HG03432 (cell line): ENCODE data around the gene TAMALIN.

Source experiments
- ATAC-seq: cut with Tn5 transposase; IDR thresholded peaks from one replicate; pipeline ENCODE4 v1.9.1; 2021; ENCODE audit warnings: mild to moderate bottlenecking, moderate library complexity; ENCODE audit not compliant: unreplicated experiment

TAMALIN gene

DNA sequence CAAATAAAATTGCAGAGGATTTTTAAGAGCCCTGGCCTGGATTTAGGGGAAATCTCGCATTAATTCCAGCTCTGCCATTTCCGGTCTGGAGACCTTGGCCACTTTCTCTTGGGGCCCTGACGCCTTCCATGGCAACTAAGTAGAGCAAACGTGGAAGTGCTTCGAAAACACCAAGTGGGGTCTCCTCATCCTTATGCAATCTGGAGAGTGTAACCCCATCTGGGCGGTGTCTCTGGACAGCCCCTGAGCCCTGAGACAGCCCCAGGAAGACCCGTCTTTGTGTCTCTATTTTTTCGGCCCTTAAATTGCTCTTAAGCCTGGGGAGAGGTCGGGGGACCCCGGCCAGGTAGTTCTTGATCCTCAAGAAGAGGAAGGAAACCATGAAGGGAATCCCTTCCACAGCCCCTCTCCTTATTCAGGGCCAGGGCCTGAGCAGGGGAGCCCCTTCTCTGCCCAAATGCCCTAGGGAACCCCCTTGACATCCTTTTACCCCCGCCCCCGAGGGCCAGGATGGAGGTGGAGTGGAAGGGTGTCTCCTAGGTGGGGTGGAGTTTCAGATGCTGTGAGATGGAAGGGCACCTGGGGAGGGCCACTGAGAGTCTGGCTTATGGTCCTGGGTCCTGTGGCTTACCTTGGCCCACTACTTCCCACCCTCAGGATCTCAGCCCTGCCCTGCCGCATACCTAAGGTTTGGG is 26.8 kb downstream of the TAMALIN start:
- no peak for ATAC-seq

DNA sequence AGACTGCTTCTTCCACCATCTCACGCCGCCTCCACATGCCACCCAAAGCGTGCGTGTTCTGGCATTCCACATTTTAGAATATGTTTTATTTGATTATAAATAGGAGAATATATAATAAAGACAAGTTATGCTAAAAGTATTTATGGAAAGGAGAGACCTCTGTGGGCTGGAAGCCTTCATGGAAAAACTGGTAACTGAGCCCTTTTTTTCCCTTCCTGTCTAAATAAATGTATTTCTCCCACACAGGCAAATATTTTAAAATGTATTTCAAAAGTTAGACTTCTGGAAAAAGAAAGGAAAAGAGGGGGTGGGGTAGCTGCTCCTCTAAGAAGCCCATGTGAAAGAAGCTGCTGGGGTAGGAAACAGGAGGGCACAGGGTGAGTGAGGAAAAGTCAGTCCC is 28.4 kb downstream of the TAMALIN start:
- ATAC-seq: no peak

DNA sequence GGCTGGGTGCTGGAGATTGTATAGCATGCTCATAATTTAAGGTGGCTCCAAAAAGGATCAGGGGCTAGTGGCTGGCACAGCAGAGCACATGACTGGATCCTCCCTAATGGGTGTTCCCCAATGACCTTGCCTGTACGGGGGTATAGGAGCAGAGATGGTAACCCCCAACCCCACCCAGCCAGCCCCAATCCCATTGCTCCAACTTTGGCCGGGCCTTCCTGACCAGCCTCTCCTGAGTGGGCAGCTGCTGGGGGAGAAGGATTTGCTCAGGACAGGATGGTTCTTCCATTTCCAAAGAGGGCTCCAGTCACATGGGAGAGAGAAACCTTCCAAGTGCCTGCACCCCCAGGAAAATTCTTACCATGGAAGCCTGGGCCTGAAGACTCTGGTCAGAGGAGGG is 29.2 kb downstream of the TAMALIN start:
- no peak for ATAC-seq

DNA sequence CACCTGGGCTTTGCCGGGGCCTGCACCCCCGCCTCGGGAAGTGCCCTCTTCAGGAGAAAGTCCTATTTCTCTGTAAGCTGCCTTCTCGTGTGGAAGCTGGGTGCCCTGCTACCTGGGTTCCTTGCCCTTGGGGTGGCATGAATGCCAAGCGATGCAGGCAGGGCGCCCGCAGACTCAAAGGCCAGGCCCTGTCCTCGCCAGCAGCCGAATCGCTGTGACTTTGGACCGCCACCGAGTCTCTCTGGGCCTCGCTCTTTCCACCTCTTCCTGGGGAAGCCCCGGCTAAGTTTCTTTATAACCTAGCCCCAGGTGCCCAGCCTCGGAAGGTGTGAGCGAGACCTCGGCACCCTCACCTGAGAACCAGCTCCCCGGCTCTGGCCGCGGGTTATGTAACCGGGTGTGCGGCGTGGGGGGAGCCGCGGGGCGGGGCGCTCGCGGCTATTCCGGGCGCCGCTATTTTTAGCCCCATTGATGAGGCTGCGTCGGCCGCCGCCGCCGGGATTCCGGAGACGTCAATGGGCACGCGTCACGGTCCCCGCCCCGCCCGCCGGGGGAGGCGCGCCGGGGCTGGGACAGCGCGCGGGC is 29.9 kb downstream of the TAMALIN start:
- peak; percentile 51 for ATAC-seq

DNA sequence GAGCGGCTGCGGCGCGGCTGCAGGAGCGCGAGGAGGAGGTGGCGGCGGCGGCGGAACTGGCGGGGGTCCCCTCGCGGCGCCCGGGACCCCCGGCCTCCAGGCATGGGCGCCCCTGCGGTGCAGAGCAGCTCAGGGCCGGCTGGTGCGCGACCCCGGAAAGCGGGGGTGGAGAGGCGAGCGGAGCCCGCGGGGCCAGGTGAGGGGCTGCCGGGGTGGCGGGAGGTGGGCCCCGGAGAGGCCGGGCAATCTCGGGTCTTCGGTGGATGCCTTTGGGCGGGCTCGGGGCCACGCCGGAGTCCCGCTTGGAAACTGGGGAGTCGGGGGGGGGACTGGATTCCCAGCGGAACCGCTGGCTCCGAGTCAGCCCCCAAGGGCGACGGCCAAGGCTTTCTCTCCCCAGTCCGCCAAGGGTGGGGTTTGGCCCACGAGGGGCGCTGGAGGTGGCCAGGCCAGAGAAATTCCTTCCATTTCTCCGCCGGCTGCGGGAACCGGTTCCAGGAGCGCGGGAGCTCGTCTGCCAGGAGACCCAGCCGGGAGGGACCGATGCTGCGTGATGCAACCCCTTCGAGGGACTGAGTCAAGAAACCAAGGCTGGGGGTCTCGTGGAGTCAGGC is 30.6 kb downstream of the TAMALIN start:
- peak; percentile 3 for ATAC-seq

DNA sequence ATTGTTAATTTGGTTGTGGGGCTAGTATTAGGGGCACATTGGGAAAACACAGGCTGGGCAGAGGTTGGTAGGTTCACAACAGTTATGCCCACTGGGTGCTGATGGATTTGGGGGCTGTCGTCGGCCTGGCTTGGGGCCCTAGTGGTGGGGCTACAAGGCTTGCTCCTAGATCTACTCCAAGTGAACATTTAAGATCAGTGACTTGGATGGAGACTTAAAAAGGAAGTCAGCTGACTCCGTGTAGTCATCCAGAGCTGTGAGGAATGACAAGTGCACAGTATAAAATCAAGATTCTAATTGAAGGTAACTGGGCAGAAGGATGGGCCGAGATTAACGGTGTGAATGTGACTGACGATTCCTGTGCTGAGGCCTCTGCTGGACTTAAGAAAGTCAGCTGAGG is 31.7 kb downstream of the TAMALIN start:
- ATAC-seq: no peak

DNA sequence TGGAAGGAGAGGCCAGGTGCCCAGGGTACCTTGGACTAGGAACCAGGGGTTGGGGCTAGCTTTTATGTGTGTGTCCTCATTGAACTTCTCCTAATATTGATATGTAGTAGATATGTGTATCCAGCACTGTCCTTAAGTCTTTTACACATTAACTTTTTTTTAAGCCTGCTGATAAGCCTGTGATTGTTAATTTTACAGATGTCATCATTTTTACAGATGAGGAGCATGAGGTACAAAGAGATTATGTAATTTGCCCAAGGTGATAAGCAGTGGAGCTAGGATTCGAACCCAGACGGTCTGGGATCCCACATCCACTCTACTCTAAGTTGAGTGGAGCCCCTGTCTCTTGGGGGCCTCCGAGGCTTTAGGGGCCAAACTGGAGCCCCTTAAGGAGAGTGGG is 34.3 kb downstream of the TAMALIN start:
- ATAC-seq: no peak

DNA sequence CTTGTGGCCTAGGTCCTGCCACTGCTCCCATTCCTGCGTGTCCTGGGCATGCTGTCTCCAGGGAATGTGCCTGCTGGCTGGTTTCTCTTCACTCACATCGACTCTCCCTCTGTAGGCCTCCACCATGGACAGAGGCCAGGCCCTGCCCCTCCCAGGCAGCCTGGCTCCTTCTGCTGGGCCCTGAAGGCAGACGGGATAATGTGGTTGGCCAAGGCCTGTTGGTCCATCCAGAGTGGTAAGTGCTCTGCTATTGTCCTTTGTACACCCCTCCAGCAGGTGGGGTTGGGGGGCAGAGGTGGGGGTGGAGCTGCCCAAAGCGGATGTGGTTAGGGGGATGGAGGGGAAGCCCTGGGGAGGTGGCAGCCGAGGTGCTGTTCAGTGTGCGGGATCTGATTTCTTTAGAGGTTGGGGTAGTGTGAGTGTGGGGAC is 35.0 kb downstream of the TAMALIN start:
- ATAC-seq: no peak

DNA sequence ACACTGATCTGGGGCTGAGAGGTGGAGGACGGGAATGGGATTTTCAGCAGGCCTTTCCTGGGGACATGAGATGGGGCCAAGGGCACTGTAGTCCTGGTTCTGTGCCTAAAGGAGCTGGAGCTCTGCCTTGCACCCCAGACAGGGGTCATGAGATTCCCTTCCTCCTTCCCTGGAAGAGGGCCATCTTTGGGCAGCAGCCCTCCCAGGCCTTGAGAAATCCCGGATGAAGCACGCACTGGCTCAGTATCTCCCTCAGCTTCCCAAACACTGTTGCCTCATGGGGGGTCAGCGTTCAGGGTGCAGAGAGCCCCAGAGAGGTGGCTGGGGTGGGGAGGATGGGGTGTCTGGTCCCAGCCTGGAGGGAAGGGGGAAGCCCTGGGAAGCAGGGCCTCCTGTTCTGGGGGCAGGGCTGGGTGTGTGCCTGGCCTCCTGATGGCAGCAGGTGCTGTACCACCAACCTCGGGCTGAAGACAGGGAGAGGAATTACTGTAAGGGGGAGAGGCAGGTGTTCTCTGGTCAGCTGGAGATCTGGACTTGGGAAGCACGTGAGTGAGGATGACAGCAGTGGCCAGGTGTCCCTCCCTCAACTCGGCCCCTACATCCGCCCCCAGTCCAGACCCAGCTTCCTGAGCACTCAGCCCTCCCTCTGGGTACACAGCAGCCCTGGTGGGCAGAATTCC is 36.1 kb downstream of the TAMALIN start:
- ATAC-seq: no peak

DNA sequence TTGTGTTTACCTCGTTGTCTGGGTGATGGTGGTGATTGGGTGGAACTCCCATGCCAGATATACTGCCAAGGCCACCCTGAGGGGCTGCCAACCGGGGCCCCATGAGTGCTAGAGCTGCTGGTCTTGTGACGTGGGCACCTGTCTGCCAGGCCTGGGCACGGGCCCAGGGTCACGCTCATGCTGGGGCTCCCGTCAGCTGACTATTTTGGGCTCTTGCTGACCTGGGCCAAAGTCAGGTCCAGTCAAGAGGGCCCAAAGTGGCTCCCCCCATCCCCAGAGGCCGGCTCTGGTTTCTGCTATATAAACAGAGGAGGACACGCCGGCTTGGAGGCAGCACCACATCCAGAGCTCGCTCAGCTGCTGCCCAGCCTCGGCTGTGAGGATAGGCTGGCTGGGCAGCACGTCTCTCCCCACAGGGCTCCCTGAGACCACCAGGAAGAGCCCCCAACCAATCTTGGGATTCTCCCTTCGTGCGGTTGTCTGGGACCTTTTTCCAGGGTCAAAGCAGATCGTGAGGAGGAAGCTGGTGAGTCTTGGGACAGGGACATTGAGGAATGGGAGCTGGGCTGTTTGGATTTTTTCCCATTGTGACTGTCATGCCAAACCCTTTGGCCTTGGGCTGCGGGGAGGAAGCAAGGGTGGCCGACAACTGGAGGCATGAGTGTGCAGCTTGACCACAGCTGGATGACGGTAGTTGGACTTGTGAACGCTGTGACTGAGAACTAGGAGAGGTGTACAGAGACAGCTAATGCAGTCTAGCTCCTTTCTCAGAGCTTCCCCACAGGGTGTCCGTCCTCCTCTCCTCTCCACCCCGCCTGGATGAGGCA is 36.9 kb downstream of the TAMALIN start:
- no peak for ATAC-seq

DNA sequence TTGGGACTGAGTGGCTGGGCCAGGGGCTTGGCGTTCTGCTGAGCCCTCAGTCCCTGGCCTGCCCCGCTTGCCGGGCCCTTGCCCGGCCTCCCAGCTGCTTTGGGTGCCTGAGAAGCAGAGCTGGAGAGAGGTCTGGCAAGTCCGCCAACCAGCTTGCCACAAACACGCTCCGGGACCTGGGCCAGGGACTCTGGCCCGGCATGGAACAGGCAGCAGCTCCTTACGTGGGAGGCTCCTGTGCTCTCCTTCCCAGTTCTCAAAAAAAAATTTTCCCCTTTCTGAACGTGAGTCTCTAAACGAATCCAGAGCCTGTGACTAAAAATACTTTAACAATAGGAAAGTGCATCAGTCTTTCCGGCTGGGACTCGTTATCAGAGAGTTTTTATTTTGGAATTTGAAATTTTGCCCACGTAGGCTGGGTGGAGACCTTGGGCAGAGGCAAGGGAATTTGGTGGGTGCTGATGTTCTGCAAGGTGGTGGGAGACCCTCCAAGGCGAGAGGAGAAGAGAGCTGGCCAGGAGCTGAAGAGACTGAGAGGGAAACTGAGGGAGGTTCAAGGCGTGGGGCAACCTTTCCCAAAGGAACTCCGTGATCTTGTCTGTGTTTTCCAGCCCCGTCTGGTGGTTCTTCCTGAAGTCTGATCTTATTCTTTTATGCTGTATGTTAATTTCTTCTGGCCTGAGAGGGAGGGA is 37.7 kb downstream of the TAMALIN start:
- no peak for ATAC-seq

DNA sequence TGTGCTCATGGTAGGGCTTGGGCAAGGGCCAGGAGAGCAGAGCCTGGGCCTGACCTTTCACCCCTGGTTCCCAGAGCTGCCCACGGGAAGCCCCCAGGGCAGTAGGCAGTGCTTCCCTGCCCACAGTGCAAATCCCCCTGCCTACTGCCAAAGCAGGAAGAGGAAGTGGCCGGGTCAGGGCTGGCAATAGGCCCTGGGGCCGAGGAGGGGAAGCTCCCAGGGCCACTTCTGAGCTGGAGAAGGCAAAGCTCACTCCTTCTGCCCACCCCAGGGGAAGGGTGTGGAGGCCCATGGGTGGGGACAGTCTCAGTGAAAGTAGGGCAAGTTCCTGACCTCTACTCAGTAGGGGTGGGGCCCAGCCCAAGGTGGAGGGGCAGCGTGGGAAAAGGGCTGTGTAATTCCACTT is 39.1 kb downstream of the TAMALIN start:
- ATAC-seq: no peak

DNA sequence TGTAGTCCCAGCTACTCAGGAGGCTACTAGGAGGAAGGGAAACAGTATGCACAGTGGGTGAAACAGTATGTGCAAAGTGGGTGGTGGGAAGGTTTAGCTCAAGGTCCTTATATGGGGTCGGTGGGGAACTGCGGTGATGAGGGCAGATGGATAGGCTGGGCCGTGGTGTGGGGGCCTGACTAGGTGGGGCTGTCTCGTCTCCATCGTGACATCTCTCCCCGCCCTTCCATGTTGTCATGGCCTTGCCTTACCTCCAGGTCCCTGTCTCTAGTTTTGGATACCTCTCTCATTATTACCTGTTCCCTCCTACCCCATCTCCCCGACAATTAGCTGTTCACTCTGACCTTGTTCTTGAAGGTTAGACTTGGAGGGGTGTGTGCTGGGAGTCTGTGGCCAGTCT is 40.1 kb downstream of the TAMALIN start:
- ATAC-seq: no peak

DNA sequence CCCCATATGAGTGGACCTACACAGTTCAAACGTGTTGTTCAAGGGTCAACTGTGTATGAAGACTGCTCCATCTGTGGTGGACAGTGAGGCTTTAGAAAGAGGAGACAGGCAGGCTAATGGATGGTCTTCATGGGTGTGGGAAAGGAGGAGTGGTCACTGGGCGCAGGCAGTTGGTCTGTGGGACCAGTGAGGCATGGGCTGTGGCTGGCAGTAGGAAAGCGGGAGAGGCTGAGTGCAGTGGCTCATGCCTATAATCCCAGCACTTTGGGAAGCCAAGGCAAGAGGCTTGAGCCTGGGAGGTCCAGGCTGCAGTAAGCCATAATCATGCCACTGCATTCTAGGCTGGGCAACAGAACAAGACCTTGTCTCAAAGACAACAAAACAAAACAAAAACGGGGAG is 42.5 kb downstream of the TAMALIN start:
- ATAC-seq: no peak

DNA sequence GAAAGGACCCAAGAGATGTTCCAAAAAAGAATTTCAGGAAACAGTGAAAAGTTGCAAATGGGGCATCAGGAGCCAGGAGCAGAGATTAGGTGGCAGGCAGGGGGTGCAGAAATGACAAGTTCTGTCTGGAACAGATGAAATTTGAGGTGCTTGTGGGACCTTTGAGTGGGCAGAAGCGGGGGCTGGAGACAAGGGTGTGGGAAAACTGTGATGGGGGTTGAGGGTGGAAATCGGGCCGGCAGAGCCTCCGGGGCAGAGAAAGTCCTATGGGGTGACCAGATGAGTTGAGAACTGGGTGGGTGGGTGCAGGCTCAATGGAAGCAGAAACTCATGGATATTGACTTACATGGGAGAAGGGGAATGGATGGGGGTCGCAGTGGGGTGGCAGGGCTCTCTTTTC is 42.9 kb downstream of the TAMALIN start:
- ATAC-seq: no peak

DNA sequence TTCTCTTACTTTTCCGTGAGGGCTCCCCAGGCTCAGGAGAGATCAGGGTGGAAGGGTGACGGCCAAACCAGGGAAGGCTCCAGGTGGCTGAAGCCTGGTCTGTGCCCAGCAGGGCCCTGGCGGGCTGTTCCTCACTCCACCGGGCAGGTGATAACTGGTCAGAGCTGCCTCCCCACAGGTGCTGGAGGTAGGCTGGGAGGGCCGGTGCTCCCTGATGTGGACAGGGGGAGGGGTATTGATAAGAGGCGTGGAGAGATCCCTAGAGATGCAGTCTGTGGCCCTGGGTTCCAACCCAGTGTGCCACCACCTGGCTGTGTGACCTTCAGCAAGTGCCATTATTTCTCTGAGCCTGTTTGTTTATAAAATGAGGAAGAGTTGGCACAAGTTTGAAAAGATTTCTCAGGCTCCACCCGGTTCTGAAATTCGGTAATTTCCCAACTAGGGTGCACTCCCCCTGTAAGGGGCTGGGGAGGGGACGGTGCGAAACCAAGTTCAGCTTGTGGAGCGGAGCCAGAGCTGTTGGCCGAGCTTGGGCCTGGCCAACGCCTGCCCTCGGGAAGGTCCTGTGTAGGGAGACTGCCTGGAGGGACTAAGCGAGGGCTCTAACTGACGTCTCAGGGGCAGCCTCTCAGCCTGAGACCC is 43.5 kb downstream of the TAMALIN start:
- no peak for ATAC-seq

DNA sequence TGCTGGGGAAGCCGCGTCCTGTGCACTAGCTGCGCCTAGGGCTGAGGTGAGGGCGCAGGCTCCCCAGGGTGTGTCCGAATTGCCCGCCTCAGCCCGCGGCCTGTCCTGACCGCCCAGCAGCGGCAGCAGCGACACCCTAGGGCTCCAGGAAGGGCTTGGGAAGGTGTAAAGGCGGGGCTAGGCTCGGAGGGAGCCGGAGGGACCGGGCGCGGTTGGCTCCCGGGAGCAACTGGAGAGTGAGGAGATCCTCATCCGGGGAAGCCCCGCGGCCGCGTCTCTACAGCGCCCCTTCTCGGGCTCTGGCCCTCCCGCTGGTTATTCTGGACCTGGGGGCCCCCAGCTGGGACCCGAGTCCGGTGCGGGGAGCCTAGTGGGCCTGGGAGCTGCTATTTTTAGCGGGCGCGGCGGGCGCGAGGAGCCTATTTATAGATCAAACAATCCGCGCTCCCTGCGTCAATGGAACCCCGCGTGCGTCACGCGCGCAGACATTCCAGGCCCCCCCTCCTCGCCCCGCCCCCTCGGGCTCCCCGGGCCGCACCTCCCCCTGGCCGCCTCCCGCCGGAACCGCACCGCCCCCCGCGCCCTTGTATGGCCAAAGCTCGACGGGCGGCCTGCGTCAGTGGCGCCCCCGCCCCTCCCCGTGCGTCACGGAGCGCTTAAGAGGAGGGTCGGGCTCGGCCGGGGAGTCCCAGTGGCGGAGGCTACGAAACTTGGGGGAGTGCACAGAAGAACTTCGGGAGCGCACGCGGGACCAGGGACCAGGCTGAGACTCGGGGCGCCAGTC is 44.2 kb downstream of the TAMALIN start, which contains the start of gene NR4A1:
Gene NR4A1, plus strand, starts transcription at position 685 of the 784 bp plus-strand sequence. CDS start 2,887 bp downstream, outside the sequence.
- peak; percentile 90 for ATAC-seq

DNA sequence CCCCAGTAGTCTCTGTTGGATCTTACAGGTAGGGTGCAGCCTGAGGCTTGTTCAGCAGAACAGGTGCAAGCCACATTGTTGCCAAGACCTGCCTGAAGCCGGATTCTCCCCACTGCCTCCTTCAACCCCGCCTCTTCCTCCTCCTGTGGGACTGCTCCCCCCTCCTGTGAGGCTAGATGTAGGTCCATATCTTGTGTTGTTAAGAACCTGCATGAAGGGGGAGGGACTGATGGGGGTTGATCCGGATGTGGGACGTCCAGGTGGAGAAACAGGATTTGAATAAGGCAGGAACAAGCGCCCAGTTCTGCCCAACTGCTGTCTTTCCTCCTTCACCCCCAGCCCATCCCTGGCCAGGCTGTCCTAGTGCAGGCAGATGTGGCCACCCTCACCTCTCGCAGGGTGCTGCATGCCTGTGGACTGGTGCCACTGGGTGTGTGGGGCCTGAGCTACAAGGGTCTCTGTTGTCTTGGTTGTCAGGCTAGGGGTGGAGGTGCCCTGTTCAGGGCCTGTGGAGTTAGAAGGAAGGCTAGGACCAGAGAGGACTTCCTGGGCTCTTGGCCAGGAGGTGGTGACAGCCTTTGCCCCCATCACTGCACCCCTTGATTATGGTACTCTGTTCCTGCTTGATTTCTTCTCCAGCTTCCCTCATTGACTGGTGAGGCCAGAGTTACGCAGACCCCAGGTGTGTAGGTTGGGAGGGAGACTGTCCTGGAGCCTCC is 45.9 kb downstream of the TAMALIN start:
- ATAC-seq: no peak
